ENCODE data around the gene ST6GAL1.
"Not testable (repeated sequence)": the region's sequence is repeated elsewhere in the genome, so short reads cannot be mapped to it uniquely, and the experiment has no call there.

The ST6GAL1 gene

DNA sequence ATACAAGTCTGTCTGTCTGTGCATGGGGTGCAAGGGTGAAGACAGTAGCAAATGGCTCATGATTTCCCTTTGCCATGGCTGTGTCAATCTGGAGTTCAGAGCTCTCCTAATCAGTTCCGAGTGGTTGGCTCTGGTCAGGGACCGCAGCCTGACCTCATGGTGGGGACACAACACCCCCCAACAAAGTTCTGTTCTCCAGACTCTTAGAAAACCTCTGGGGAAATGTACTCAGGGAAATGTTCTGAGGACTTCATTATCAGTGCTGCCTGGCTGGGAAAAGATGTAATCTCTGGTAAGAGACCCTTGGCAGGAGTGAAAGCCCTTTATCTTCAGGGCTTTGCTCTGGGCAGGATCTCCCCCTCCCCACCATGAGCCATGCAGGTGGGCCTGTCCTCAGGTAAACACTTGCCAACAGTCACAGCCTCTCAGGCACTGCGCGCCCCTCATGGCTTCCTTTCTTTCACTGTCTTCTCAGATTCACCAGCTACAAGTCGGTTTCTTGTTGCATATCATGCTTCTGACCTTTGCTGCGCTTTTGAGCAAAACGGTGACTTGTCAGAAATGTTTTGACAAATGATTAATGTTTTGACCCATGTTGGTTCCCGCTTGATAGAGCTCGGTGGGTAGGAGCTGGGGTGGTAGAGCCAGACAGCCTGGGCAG lies 95.5 kb downstream of the ST6GAL1 start:
- no peak for DNase-seq

DNA sequence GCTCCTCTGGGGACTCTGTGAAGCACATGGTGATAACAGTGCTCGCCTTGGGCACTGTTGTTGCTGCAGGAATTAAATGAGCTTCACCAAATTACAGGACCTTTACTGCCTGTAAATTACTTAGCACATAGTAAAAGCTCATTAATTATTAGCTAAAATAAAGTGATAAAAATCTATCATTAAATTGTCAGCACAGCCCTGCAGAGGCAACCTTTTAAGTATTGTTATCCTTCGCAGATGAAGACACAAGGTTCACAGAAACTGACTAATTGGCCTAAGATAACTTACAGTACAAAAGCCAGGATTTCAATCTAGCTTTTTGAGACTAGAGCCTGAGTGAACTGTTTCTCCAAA lies 96.0 kb downstream of the ST6GAL1 start:
- DNase-seq: no peak

DNA sequence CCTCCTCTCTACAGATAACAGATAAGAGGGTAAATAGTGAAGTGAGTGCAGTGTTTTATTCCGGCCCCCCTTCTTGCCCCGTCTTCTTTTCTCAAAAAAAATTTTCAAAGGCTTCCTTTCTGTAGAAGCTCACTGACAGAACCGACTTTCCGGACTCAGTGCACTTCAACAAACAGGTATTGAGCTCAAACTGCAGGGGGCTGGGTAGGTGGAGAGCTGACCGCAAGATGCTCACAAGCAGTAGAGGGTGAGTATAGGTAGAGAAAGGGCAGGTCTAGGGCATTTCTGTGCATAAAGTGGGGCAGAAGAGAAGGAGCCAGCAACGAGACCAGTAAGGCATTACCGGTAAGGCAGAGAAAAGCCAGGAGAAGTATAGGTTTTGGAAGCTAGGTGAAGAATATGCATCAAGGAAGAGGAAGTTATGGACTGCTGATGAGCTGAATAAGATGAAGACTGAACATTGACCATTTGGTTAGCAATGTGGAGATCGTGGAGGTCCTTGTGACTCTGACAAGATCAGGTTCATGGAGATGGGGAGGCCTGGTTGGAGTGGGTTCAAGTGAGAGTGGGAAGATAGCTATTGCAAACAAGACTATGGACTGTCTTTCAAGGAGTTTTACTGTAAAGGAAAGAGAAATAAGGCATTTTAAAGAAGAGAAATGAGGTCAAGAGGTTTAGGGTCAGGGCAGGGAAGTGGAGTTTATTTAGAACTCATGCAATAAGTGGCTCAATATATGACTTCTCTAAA lies 97.4 kb downstream of the ST6GAL1 start:
- DNase-seq: no peak

DNA sequence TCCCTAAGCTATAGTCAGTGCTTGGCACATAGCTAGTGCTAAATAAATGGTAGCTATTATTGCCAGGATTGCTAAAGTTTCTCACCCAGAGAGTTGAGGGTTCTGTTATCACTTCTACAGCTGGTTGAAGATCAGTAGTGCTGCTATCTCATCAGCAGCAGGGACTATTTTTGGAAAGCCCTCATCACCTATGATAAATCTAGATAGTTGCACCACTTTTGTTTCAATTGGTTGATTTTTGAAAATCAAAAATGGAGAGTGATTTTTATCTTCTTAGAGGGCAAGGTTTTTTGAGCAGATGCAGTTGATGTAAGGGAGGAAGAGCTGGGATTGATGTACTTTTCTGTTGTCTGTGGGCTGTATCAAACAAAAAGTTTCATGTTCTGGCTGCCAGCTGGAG lies 101.6 kb downstream of the ST6GAL1 start:
- no peak for DNase-seq

DNA sequence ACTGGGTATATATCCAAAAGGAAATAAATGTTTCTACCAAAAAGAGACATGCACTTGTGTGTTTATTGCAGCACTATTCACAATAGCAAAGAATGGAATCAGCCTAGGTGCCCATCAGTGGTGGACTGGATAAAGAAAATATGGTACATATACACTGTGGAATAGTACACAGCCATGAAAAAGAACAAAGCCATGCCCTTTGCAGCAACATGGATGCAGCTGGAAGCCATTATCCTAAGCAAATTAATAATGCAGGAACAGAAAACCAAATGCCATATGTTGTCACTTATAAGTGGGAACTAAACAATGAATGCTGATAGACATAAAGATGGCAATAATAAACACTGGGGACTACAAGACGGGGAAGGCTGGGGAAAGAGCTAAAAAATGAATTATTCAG lies 106.1 kb downstream of the ST6GAL1 start:
- no peak for DNase-seq

DNA sequence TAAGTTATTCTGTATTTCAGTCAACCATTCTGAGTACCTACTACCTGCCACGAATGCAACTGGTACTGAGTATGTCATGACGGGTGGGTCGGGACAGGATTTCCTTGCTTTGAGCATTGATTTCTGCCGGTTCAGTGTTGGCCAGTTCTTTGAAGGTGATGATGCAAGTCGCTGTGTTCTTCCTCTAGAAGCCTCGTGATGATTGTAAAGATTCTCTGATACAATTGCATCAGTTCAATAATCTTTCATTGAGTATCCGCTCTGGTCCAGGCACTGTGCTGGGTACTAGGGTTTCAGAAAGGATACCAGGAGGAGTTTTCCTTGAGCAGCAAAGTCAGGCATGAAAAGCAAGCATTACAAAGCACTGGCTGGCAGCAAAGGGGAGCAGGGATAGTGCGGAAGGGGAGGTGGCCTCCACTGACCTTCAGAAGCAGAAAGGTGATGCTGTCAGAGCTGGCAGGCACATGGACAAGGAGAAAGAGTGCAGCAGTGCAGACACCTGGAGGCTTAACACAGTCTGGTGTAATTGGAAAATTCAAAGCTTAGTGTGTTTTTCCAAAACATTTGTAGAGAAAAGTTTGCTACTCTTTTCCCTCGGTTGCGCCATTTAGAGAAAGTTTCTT lies 108.9 kb downstream of the ST6GAL1 start:
- no peak for DNase-seq

DNA sequence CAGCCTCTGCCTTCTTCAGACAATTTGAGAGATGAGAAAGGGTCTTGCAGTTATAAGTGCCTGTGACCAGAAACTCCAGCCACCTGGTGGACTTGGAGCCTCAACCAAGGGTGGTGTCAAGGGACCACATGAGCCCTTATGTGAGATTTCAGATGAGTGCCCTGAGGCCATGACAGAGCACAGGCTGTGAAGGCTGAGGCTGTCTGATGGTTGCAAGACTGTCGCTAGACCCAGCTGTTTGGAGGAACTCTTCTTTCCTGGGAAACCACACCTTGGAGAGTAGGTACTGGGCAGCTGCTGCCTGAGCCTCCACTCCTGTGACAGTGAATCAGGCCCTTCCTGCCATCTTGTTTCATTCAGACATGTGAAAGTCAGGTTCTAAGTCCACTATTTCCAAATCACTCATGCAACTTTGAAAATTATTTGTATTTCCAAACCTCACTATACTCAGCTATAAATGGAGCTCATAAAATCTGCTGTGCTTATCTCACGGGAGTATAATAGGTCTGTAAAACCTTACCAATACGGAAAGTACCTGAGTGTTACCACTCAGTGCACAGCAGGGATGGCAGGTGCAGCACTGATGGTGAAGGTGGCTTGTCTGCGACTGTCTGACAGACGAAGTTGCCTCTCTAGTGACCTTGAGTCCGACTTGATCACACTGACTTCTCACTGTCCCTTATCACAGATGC lies 109.5 kb downstream of the ST6GAL1 start:
- DNase-seq: no peak

DNA sequence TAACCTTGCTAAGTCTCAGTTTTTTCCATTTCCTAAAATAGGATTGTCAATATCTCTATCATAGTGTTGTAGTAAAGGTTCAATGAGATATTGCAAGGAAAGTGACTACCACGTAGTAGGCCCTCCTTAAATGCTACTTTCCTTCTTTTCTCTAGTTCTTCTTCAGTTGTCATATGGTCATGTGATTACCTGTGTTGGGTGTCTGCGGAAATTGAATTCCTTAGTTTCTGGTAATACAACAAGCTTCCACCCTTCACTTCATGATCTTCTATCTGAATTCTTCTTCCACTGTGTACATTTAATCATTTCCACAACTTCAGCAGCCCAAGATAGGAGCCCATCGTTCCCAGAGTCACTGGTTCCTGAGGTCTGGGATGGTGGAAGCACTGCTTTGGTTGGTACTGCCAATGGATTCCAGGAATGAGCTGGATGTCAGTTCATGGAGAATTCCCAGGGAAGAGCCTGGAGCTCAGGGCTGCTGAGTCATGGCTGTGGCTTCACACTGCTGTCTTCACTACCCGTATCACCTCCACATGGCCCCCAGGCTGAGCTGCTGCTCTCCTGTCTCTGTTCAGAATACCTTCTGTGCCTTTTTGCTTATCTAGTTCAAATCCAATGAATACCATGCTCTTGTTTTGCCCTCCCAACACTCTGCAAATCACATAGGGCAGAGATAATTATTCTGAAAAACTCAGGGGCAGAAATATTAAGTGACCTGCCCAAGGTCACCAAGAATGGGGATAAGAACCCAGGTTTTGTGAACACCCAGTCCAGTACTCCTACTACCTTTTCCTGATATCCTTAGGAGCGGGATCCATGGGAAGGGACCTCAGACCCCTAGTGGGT lies 110.4 kb downstream of the ST6GAL1 start:
- DNase-seq: no peak

DNA sequence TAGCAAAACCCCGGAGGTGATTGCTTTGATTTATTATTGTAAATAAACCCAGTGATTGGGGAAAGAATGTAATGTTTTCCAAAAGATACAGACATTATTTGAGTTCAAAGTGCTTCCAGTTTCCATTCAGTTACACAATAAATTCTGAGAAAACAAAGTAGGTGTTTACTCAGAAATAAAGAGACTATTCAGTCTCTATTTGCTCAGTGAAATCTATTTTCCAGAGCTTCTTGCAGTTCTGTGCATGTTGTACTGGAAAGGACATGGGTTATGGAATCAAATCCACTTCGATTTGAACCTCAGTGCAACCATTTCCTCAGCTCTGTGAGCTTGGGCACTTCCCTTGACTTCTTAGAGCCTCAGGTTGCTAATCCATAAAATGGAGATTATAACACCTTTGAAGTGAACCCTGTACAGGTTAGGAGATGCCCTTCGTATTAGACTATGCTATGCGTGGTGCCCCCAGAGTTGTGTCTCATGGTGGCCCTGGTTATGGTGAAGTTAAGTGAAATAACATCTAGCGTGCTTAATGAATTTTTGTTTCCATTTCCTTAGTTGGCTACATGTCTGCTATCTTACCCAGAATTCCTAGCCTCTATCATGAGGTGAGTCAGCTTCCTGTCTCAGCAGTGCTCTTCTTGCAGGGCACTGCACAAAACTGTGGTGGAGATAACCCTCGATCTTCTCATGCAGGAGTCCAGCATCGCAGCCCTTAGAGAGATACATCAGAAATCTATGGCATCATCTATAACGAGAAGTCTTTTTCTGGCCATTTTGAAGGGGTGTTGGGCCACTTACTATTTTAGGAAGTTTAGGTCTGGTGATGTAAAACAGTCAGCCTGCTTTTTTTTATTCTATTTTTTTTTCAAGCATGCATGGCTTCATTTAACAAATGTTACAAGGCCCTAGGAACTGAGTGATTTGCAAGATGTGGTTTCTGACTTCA lies 111.3 kb downstream of the ST6GAL1 start:
- no peak for DNase-seq

DNA sequence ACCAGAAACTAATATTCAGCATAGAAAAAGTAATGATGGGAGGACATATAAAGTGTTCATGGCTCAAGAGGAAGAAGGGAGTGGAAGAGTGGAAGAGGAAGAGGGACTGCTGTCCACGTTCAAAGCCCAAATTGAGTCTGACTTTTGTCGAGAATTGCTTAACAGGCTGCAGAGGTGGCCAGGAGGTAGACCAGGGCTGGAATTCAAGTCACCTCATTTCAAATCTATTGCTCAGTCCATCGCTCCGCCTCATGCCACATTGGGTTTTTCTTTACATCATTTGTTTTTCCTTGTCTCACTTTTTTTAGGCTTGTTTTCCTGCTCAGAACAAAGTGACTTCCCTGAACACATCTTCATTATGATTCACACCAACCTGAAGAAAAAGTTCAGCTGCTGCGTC lies 112.0 kb downstream of the ST6GAL1 start:
- no peak for DNase-seq

DNA sequence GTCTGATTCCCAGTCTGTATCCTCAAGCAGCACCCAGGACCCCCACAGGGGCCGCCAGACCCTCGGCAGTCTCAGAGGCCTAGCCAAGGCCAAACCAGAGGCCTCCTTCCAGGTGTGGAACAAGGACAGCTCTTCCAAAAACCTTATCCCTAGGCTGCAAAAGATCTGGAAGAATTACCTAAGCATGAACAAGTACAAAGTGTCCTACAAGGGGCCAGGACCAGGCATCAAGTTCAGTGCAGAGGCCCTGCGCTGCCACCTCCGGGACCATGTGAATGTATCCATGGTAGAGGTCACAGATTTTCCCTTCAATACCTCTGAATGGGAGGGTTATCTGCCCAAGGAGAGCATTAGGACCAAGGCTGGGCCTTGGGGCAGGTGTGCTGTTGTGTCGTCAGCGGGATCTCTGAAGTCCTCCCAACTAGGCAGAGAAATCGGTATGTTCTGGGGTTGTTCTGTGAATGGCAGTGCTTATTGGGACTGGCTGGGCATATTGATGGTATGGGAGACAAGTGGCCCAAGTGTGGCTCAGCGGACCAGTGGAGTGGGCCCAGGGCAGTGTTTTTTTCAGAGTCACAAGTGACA lies 112.6 kb downstream of the ST6GAL1 start:
- DNase-seq: no peak

DNA sequence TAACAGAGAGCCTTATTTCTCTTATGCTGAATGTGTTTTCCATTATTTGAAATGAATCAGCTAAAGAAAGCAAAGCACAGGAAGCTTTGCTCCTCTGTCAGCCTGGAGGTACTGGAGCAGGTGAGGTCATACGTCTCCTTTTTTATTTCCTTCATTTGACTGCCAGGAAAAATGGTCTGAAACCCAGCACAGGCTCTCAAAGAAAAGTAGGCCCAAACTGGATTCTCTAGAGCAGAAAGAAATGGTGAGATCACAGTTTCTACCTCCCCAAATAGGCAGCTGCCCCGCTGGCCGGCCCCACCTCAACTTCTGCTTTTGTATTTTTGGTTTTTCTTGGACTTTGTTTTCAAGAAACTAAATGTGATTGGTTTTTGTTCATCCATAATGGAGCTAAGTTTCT lies 113.9 kb downstream of the ST6GAL1 start:
- DNase-seq: no peak

DNA sequence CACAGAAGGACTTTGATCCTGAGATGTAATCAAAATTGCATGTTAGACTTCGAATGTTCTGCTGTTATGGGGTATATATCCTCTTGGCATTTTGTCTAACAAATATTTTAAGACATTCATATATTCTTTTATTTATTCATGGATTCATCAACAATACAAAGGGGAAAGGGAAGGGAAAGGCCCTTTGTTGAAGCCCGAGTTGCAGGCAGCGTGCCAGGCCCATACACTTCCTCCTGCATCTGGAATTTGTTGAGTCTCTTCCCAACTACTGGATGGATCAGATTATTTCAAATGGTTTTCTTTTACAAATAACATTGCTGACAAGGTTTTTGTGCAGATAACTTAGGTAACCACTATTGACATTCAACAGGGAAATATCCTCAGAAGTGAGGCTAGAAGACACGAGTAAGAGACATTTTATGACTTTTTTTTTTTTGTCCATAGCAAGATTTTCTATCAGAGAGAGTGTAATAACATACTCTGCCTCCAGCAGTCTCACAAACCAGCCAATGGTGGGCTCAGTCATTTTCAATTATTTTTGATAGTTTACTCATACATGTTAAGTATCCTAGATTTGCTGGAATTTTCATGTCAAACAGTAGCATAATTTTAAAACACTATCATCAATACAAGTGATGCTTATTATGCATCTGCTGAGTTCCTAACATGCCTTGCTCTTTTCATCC lies 114.7 kb downstream of the ST6GAL1 start:
- no peak for DNase-seq

DNA sequence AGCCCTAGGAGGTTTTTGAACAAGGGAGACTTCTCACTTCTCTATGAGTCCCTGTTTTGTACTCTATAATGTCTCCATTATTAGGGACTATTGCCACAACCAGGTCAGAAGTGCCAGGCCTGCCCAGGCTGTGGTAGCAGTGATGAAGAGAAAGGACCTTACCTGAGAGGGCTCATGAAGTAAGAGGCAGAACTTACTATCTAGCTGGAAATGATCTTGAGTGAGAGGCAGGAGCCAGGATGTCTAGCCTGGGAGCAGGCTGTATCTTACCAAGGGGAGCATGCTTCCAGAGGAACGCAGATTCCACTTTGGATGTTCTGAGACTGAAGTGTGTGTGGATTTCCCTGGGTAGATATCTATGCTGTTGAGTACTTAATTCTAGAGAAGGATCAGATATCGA lies 115.7 kb downstream of the ST6GAL1 start:
- DNase-seq: no peak

DNA sequence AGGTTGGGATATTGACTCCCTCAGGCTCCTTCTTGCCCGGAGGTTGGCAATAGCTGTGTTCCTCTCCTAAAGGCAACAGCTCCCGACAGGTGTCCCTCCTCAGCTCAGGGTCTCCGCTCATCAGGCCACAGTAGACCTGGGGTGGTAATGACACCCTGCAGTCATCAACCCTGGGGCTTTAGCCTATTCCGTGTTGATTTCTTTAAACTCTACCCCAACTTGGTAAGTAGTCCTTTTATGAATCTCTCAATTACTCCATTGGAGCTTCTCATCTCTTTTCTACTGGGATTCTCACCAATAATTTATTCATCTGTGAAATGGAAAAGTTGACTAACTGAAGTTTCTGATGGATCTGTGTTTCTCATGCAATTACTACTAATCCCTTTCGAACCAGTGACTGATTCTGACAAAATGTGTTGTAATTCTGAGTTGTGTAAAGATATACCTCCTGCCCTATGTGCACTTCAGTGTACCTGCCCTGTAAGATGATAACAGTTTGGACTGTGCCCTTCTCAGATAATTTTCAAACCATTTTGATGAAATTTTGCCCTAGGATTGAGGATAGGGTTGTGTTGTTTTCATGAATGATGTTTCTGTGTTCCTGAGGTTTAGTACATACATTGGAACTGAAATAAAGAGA lies 119.3 kb downstream of the ST6GAL1 start:
- DNase-seq: no peak

DNA sequence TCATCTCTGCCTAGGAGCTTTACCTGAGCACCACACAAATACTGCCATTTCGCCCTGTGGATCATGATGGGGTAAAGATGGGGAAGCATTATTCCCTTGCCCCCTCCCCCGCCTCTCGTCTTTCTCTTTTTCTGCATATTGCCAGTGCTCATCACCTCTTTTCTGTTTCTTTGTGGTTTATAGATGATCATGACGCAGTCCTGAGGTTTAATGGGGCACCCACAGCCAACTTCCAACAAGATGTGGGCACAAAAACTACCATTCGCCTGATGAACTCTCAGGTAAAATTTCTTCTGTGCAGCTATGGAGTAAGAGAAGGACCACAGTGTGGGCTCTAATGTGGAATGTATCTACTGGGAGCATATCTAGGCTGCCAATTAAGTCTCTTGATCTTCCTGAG lies 120.7 kb downstream of the ST6GAL1 start:
- DNase-seq: no peak

DNA sequence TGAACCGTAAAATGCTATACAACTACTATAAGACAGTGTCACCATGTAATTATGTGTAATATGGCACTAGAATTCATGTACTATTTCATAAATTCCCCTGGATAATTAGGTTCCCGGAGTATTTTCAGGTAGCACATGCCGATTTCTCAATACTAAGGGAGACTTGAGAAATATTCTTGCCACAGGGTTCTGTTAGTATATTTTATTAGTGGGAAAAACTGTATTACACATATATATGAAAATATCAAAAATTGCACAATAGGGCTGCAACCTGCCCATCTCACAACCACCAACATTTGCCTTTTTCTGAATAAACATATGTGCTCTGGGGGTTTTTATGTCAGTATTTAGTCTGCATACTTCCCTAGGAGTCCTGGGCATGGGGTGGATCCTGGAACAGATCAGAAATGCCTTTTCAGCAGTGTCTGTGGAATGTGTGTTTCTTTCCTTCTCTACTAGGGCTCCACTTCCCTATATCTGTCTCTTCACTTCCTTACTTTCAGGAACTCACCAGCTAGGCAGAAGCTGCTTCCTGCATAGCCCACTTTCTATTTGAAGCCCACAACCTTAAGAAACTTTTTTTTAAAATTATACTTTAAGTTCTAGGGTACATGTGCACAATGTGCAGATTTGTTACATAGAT lies 121.5 kb downstream of the ST6GAL1 start:
- DNase-seq: no peak

DNA sequence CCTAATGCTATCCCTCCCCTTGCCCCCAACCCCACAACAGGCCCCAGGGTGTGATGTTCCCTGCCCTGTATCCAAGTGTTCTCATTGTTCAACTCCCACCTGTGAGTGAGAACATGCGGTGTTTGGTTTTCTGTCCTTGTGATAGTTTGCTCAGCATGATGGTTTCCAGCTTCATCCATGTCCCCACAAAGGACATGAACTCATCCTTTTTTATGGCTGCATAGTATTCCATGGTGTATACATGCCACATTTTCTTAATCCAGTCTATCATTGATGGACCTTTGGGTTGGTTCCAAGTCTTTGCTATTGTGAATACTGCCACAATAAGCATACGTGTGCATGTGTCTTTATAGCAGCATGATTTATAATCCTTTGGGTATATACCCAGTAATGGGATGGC lies 122.1 kb downstream of the ST6GAL1 start:
- not testable (repeated sequence) for DNase-seq

DNA sequence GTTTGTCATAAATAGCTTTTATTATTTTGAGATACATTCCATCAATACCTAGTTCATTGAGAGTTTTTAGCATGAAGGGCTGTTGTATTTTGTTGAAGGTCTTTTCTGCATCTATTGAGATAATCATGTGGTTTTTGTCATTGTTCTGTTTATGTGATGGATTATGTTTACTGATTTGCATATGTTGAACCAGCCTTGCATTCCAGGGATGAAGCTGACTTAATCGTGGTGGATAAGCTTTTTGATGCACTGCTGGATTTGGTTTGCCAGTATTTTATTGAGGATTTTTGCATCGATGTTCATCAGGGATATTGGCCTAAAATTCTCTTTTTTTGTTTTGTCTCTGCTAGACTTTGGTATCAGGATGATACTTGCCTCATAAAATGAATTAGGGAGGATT lies 124.1 kb downstream of the ST6GAL1 start:
- DNase-seq: not testable (repeated sequence)

DNA sequence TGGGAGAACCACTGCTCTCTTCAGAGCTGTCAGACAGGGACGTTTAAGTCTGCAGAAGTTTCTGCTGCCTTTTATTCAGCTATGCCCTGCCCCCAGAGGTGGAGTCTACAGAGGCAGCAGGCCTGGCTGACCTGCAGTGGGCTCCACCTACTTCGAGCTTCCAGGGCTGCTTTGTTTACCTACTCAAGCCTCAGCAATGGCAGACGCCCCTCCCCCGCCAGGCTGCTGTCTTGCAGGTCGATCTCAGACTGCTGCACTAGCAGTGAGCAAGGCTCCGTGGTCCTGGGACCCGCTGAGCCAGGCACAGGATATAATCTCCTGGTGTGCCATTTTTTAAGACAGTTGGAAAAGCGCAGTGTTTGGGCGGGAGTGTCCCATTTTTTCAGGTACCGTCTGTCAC lies 127.5 kb downstream of the ST6GAL1 start:
- DNase-seq: not testable (repeated sequence)

Measured in 8988T (cell line).